ENCODE results near the gene CENPP. TPM values are rescaled to one million over a fixed set of nuclear protein-coding genes. Genes with fewer than 3 reads are reported as not detected.

Gene CENPP
- total RNA-seq, 1 experiment from 2014 or later: 19.6 TPM

- no peak for DNase-seq (ENCODE audit: low spot score)
- in situ Hi-C loops (cut with HindIII; ENCODE audit: low sequenced_read_pairs): no loop called here
Measured at GRCh38 chr9:92310562-92310961, 15.2 kb upstream of the CENPP start.

- in situ Hi-C loops (cut with HindIII; ENCODE audit: low sequenced_read_pairs): no loop called here
Measured at GRCh38 chr9:92312887-92313623, 12.7 kb upstream of the CENPP start.

GRCh38 chr9:92313624-92314012, 12.1 kb upstream of the CENPP start:
- in situ Hi-C loops (cut with HindIII; ENCODE audit: low sequenced_read_pairs): no loop called here
- no peak for DNase-seq (ENCODE audit: low spot score)

More at GRCh38 chr9:92312887-92313623, 12.7 kb upstream of the CENPP start:
- DNase-seq (ENCODE audit: low spot score): no peak

GRCh38 chr9:92315456-92315855, 10.3 kb upstream of the CENPP start:
- DNase-seq (ENCODE audit: low spot score): no peak
- in situ Hi-C loops (cut with HindIII; ENCODE audit: low sequenced_read_pairs): no loop called here

- no peak for DNase-seq (ENCODE audit: low spot score)
- in situ Hi-C loops (cut with HindIII; ENCODE audit: low sequenced_read_pairs): no loop called here
Measured at GRCh38 chr9:92324431-92324830, 1.3 kb upstream of the CENPP start.

GRCh38 chr9:92324889-92325268, 874 bp upstream of the CENPP start:
- in situ Hi-C loops (cut with HindIII; ENCODE audit: low sequenced_read_pairs): no loop called here
- DNase-seq (ENCODE audit: low spot score): no peak

- in situ Hi-C loops (cut with HindIII; ENCODE audit: low sequenced_read_pairs): no loop called here
- no peak for DNase-seq (ENCODE audit: low spot score)
Measured at GRCh38 chr9:92325991-92326500, 293 bp downstream of the CENPP start.

- in situ Hi-C loops (cut with HindIII; ENCODE audit: low sequenced_read_pairs): no loop called here
- DNase-seq (ENCODE audit: low spot score): no peak
Measured at GRCh38 chr9:92327283-92327850, 1.6 kb downstream of the CENPP start.

GRCh38 chr9:92328225-92328624, 2.5 kb downstream of the CENPP start:
- DNase-seq (ENCODE audit: low spot score): no peak

GRCh38 chr9:92332577-92333281, 7.0 kb downstream of the CENPP start:
- in situ Hi-C loops (cut with HindIII; ENCODE audit: low sequenced_read_pairs): no loop called here
- no peak for DNase-seq (ENCODE audit: low spot score)

More at GRCh38 chr9:92328225-92328624, 2.5 kb downstream of the CENPP start:
- in situ Hi-C loops (cut with HindIII; ENCODE audit: low sequenced_read_pairs): no loop called here

- in situ Hi-C loops (cut with HindIII; ENCODE audit: low sequenced_read_pairs): no loop called here
- no peak for DNase-seq (ENCODE audit: low spot score)
Measured at GRCh38 chr9:92333282-92333634, 7.5 kb downstream of the CENPP start.

- in situ Hi-C loops (cut with HindIII; ENCODE audit: low sequenced_read_pairs): no loop called here
- DNase-seq (ENCODE audit: low spot score): no peak
Measured at GRCh38 chr9:92341578-92341977, 15.8 kb downstream of the CENPP start.

- in situ Hi-C loops (cut with HindIII; ENCODE audit: low sequenced_read_pairs): no loop called here
- DNase-seq (ENCODE audit: low spot score): no peak
Measured at GRCh38 chr9:92342825-92343488, 17.2 kb downstream of the CENPP start.

GRCh38 chr9:92345582-92345981, 19.8 kb downstream of the CENPP start:
- DNase-seq (ENCODE audit: low spot score): no peak
- in situ Hi-C loops (cut with HindIII; ENCODE audit: low sequenced_read_pairs): no loop called here

- DNase-seq (ENCODE audit: low spot score): no peak
- in situ Hi-C loops (cut with HindIII; ENCODE audit: low sequenced_read_pairs): no loop called here
Measured at GRCh38 chr9:92349771-92350739, 24.3 kb downstream of the CENPP start.

GRCh38 chr9:92350740-92351133, 25.0 kb downstream of the CENPP start:
- in situ Hi-C loops (cut with HindIII; ENCODE audit: low sequenced_read_pairs): no loop called here
- DNase-seq (ENCODE audit: low spot score): no peak

GRCh38 chr9:92353051-92353450, 27.3 kb downstream of the CENPP start:
- in situ Hi-C loops (cut with HindIII; ENCODE audit: low sequenced_read_pairs): no loop called here

GRCh38 chr9:92359394-92359995, 33.7 kb downstream of the CENPP start:
- DNase-seq (ENCODE audit: low spot score): no peak
- in situ Hi-C loops (cut with HindIII; ENCODE audit: low sequenced_read_pairs): no loop called here

More at GRCh38 chr9:92353051-92353450, 27.3 kb downstream of the CENPP start:
- no peak for DNase-seq (ENCODE audit: low spot score)
